Activated B cell treated with CpG ODN at 0.5 μM for 24 hours (primary cell): ENCODE data around the gene TMEM108. TPM values are rescaled to one million over a fixed set of nuclear protein-coding genes. Genes with fewer than 3 reads are reported as not detected.

Experiments used
- ATAC-seq: fragments of 200-7000 bp; cut with Tn5 transposase; one replicate; pipeline ENCODE4 v1.10.0; 2021; ENCODE audit warnings: low read depth, mild to moderate bottlenecking, moderate library complexity
- CTCF ChIA-PET: fragments of 350-600 bp; sonication (Branson Sonifier 250); formaldehyde crosslinking; loops from one replicate; lab custom pipeline; 2021; ENCODE audit warnings: antibody characterized with exemption; lab: Charles Lee
- POLR2A ChIA-PET: fragments of 350-600 bp; sonication (Branson Sonifier 250); formaldehyde crosslinking; loops from one replicate; lab custom pipeline; 2021; ENCODE audit warnings: antibody characterized with exemption; lab: Charles Lee
- DNase-seq: peaks from one replicate; pipeline ENCODE4 v3.0.0; 2022
- H3K27ac Mint-ChIP-seq: one replicate; pipeline ENCODE4 v1.8.0; 2020; ENCODE audit warnings: mixed read lengths
- H3K27me3 Mint-ChIP-seq: one replicate; pipeline ENCODE4 v1.8.0; 2021; ENCODE audit warnings: mixed read lengths
- H3K36me3 Mint-ChIP-seq: one replicate; pipeline ENCODE4 v1.8.0; 2021; ENCODE audit warnings: low read depth, mixed read lengths
- H3K4me1 Mint-ChIP-seq: one replicate; pipeline ENCODE4 v1.8.0; 2021; ENCODE audit warnings: mixed read lengths
- H3K4me3 Mint-ChIP-seq: one replicate; pipeline ENCODE4 v1.8.0; 2020; ENCODE audit warnings: mild to moderate bottlenecking, mixed read lengths
- H3K9me3 Mint-ChIP-seq: one replicate; pipeline ENCODE4 v1.8.0; 2020; ENCODE audit warnings: mixed read lengths
- intact Hi-C: fragments of 100-400 bp; cut with micrococcal nuclease; formaldehyde crosslinking; loops from one replicate; pipeline ENCODE4 v1.15.1; 2024
- total RNA-seq: library from RNA; stranded (reverse); gene quantifications from 2 replicates; pipeline ENCODE4 v1.2.3, GENCODE V29; 2022
- TF ChIP-seq, protein P1 (sequence below): fragments of 200-600 bp; IDR thresholded peaks from one replicate; pipeline ENCODE4 v1.8.0; 2022; ENCODE audit warnings: antibody characterized with exemption, mild to moderate bottlenecking

The TMEM108 gene
- total RNA-seq, 1 donor from 2014 or later: not detected

GRCh38 chr3:133301731-133302130 is 263.5 kb downstream of the TMEM108 start:
- Mint-ChIP-seq H3K27me3 (no peaks in the 10 kb centered on the region), H3K4me1 (no peaks in the 10 kb centered on the region), H3K4me3 (no peak overlapping the region), H3K9me3 (no peaks in the 10 kb centered on the region), H3K27ac (no peak overlapping the region), H3K36me3 (no peaks in the 10 kb centered on the region)
- no peak for DNase-seq
- ChIA-PET CTCF (no interaction called here), POLR2A (no interaction called here)
- TF ChIP-seq, protein P1, sequence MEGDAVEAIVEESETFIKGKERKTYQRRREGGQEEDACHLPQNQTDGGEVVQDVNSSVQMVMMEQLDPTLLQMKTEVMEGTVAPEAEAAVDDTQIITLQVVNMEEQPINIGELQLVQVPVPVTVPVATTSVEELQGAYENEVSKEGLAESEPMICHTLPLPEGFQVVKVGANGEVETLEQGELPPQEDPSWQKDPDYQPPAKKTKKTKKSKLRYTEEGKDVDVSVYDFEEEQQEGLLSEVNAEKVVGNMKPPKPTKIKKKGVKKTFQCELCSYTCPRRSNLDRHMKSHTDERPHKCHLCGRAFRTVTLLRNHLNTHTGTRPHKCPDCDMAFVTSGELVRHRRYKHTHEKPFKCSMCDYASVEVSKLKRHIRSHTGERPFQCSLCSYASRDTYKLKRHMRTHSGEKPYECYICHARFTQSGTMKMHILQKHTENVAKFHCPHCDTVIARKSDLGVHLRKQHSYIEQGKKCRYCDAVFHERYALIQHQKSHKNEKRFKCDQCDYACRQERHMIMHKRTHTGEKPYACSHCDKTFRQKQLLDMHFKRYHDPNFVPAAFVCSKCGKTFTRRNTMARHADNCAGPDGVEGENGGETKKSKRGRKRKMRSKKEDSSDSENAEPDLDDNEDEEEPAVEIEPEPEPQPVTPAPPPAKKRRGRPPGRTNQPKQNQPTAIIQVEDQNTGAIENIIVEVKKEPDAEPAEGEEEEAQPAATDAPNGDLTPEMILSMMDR: no peak
- no peak for ATAC-seq
- intact Hi-C loops: no loop called here

- intact Hi-C loops: no loop called here
- ATAC-seq (no peak), DNase-seq (no peak)
- TF ChIP-seq, protein P1: no peak
- H3K9me3 Mint-ChIP-seq: no peaks in the 10 kb centered on the region
- POLR2A ChIA-PET: no interaction called here
- H3K36me3 Mint-ChIP-seq: no peaks in the 10 kb centered on the region
- H3K27me3 Mint-ChIP-seq: no peaks in the 10 kb centered on the region
- CTCF ChIA-PET: no interaction called here
- H3K4me3 Mint-ChIP-seq: no peak overlapping the region
- no peaks in the 10 kb centered on the region for H3K4me1 Mint-ChIP-seq
- no peak overlapping the region for H3K27ac Mint-ChIP-seq
Measured at GRCh38 chr3:133303430-133303829, 265.2 kb downstream of the TMEM108 start.

DNA sequence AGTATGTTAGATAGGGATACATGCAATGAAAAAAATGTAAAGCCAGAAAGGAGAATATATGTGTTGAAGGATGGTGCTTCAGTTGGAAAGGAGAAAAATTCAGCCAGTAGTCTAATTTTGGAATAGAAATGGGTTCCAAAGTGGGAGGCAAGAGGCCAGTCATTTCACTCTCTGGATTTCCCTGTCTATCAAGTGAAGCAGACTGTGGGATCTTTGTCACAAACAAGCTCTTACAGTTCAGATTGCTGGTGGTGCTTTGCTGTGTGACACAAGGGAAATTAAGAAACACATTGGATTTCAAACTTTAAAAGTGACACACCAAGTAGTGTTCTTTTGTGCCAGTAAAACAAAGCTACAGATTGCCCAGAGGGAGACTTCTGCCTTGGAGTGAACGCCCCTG is 279.7 kb downstream of the TMEM108 start:
- no peak for ATAC-seq
- CTCF ChIA-PET: no interaction called here

DNA sequence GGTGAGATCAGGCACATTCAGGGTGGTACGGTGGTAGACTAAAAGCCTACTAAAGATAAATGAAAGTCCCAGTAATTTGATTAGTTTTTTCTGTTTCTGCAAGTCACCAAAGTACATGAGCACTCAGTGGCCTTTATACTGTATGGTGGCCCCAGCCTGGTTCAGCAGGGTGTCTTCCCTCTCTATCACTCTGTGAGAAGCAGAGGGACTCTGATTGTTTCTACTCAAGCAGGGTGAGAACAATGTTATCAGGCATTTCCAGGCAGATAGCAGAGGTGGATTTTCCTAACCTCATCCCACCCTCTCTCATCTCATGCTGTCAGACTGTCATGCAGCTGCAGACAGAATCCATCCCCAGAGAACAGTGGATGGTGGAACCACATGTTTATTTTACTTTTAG is 290.2 kb downstream of the TMEM108 start:
- Mint-ChIP-seq H3K9me3 (peaks cover 5% of the 10 kb centered on the region), H3K36me3 (no peaks in the 10 kb centered on the region), H3K4me3 (no peak overlapping the region), H3K27ac (no peak overlapping the region), H3K27me3 (peaks cover 4% of the 10 kb centered on the region), H3K4me1 (no peaks in the 10 kb centered on the region)
- intact Hi-C loops: no loop called here
- ChIA-PET CTCF (no interaction called here), POLR2A (no interaction called here)
- ATAC-seq (no peak), DNase-seq (no peak)
- TF ChIP-seq, protein P1: no peak

More for the DNA sequence above, 279.7 kb downstream of the TMEM108 start:
- Mint-ChIP-seq H3K9me3 (peaks cover 19% of the 10 kb centered on the region), H3K27ac (no peak overlapping the region), H3K27me3 (peaks cover 9% of the 10 kb centered on the region), H3K36me3 (no peaks in the 10 kb centered on the region), H3K4me1 (no peaks in the 10 kb centered on the region), H3K4me3 (no peak overlapping the region)
- intact Hi-C loops: no loop called here
- POLR2A ChIA-PET: no interaction called here
- no peak for DNase-seq
- TF ChIP-seq, protein P1: no peak

DNA sequence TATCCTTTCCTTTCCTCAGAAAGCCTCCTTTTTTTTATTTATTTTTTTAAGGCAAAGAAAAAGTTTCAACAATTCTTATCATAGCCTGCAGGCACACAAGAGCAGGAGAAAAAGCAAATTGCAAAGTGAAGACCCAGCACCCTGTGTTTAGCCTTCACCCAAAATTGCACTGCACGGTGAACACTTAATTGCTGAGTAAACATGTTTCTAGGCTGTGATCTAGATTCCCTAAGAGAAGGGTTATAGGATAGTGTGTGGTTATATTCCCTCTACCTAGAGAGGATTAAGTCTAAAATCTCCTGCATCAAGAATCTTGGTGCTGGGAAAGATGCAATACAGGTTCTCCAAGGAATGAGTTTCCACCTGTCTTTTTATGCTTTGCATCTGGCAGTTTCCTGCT is 291.4 kb downstream of the TMEM108 start:
- DNase-seq: no peak

More for the DNA sequence above, 291.4 kb downstream of the TMEM108 start:
- Mint-ChIP-seq H3K36me3 (no peaks in the 10 kb centered on the region), H3K27ac (no peak overlapping the region), H3K9me3 (no peaks in the 10 kb centered on the region), H3K27me3 (peaks cover 11% of the 10 kb centered on the region), H3K4me3 (no peak overlapping the region), H3K4me1 (no peaks in the 10 kb centered on the region)
- no peak for ATAC-seq
- TF ChIP-seq, protein P1: no peak
- intact Hi-C loops: no loop called here
- CTCF ChIA-PET: no interaction called here
- POLR2A ChIA-PET: no interaction called here
